Trophoblast cell (in vitro differentiated cells and primary cell): Measurements from ENCODE around the gene FRMD5.

Experiments used
- DNase-seq, 2 donors: peaks; one replicate each; pipeline ENCODE4 v3.0.0-alpha.2; 2016
- H2AFZ ChIP-seq: 2 replicates; pipeline ENCODE4 v1.6.1; 2013; ENCODE audit warnings: low read length, moderate library complexity, mild to moderate bottlenecking; ENCODE audit not compliant: insufficient read depth, poor library complexity
- H2AK5ac ChIP-seq: 2 replicates; pipeline ENCODE4 v1.6.1; 2013; ENCODE audit warnings: mild to moderate bottlenecking, low read length
- H2BK120ac ChIP-seq: 2 replicates; pipeline ENCODE4 v1.6.1; 2013; ENCODE audit warnings: low read length, mild to moderate bottlenecking, moderate library complexity; ENCODE audit not compliant: insufficient read depth, poor library complexity
- H2BK12ac ChIP-seq: 2 replicates; pipeline ENCODE4 v1.6.1; 2013; ENCODE audit warnings: mild to moderate bottlenecking, low read length, moderate library complexity
- H2BK5ac ChIP-seq: 2 replicates; pipeline ENCODE4 v1.6.1; 2013; ENCODE audit warnings: low read length, low read depth, moderate library complexity, mild to moderate bottlenecking; ENCODE audit not compliant: poor library complexity
- H3K14ac ChIP-seq: 2 replicates; pipeline ENCODE4 v1.6.1; 2013; ENCODE audit warnings: mild to moderate bottlenecking, low read length
- H3K18ac ChIP-seq: 2 replicates; pipeline ENCODE4 v1.6.1; 2013; ENCODE audit warnings: mild to moderate bottlenecking, low read length
- H3K23ac ChIP-seq: 2 replicates; pipeline ENCODE4 v1.6.1; 2013; ENCODE audit warnings: low read length
- H3K27ac ChIP-seq: 2 replicates; pipeline ENCODE4 v1.5.1; 2013; ENCODE audit warnings: low read depth, mild to moderate bottlenecking, inconsistent platforms, low read length, moderate library complexity
- H3K27me3 ChIP-seq: 2 replicates; pipeline ENCODE4 v1.6.1; 2013; ENCODE audit warnings: inconsistent platforms, mild to moderate bottlenecking, low read length, moderate library complexity; ENCODE audit not compliant: insufficient read depth
- H3K36me3 ChIP-seq, 2 experiments: 1 replicate in 1 of 2; 2 replicates in 1 of 2; pipeline ENCODE4 v1.6.1; 2013; ENCODE audit warnings: low read length in 2 of 2, mild to moderate bottlenecking in 2 of 2, moderate library complexity in 1 of 2; ENCODE audit not compliant: insufficient read depth in 2 of 2, control insufficient read depth in 1 of 2
- H3K4ac ChIP-seq: 2 replicates; pipeline ENCODE4 v1.6.1; 2013; ENCODE audit warnings: low read depth, mild to moderate bottlenecking, low read length, moderate library complexity
- H3K4me1 ChIP-seq, 2 experiments: 1 replicate in 1 of 2; 2 replicates in 1 of 2; pipeline ENCODE4 v1.6.1; 2013; ENCODE audit warnings: low read length in 2 of 2, mild to moderate bottlenecking in 2 of 2, moderate library complexity in 1 of 2; ENCODE audit not compliant: insufficient read depth in 2 of 2, control insufficient read depth in 1 of 2
- H3K4me2 ChIP-seq: 2 replicates; pipeline ENCODE4 v1.6.1; 2013; ENCODE audit warnings: inconsistent platforms, mild to moderate bottlenecking, low read length, moderate library complexity
- H3K4me3 ChIP-seq: 2 replicates; pipeline ENCODE4 v1.5.1; 2013; ENCODE audit warnings: mild to moderate bottlenecking, low read depth, low read length, inconsistent platforms
- H3K79me1 ChIP-seq: one replicate; pipeline ENCODE4 v1.6.1; 2013; ENCODE audit warnings: low read length
- H3K79me2 ChIP-seq: 2 replicates; pipeline ENCODE4 v1.6.1; 2013; ENCODE audit warnings: low read length, mild to moderate bottlenecking; ENCODE audit not compliant: control insufficient read depth, insufficient read depth, poor library complexity
- H3K9ac ChIP-seq: 2 replicates; pipeline ENCODE4 v1.6.1; 2013; ENCODE audit warnings: mild to moderate bottlenecking, low read length
- H3K9me3 ChIP-seq: 2 replicates; pipeline ENCODE4 v1.6.1; 2013; ENCODE audit warnings: low read depth, mild to moderate bottlenecking, control low read depth, inconsistent platforms, low read length; ENCODE audit not compliant: insufficient read depth
- H4K12ac ChIP-seq: 2 replicates; pipeline ENCODE4 v1.6.1; 2013; ENCODE audit warnings: low read depth, mild to moderate bottlenecking, low read length, moderate library complexity
- H4K8ac ChIP-seq: 2 replicates; pipeline ENCODE4 v1.6.1; 2013; ENCODE audit warnings: low read depth, mild to moderate bottlenecking, low read length, moderate library complexity
- H4K91ac ChIP-seq: one replicate; pipeline ENCODE4 v1.6.1; 2013; ENCODE audit warnings: low read depth, mild to moderate bottlenecking, low read length, moderate library complexity
- WGBS: extraction: QIAGEN DNeasy Blood & Tissue Kit; methylation state at CpG from one replicate; pipeline ENCODE4 v1.1.7; 2013; ENCODE audit warnings: missing lambda C conversion rate; ENCODE audit not compliant: insufficient read length, insufficient coverage; ENCODE audit errors: extremely low coverage; 5-methylcytosine and 5-hydroxymethylcytosine counted together

Gene FRMD5

DNA sequence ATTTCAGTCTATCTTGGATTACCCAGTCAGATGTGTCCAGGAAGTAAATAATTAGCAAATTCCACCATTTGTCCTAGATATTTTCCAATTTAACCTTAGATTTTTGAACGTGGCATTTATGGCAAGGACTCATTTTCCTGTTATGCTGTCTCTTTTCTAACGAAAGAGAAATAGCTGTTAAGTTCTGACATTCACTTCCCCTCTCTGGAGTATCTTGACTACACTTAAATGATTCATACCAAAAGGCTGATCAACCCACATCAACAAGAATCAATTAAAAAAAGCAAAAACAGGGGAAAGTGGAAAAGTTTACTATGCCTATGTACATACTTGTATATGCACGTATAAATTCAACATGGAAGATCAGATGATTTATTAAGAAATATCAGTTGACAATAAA lies 149.9 kb downstream of the FRMD5 start:
- Histone ChIP-seq H3K27me3 (no peaks in the 10 kb centered on the region), H3K23ac (no peak overlapping the region), H3K4ac (no peak overlapping the region), H4K91ac (no peak overlapping the region), H4K12ac (no peak overlapping the region), H3K18ac (no peak overlapping the region), H3K4me2 (no peak overlapping the region), H3K14ac (no peak overlapping the region), H3K4me3 (no peak overlapping the region), H3K9ac (no peak overlapping the region), H3K36me3 (no peaks in the 10 kb centered on the region), H3K27ac (no peak overlapping the region), H4K8ac (no peak overlapping the region), H3K4me1 (no peaks in the 10 kb centered on the region), H2BK12ac (no peak overlapping the region), H2BK5ac (no peak overlapping the region), H3K79me2 (no peaks in the 10 kb centered on the region), H2BK120ac (no peak overlapping the region), H2AFZ (no peak overlapping the region), H3K79me1 (no peaks in the 10 kb centered on the region), H3K9me3 (no peaks in the 10 kb centered on the region), H2AK5ac (no peak overlapping the region)
- no CpG with 5 or more reads among the region's 3 CpGs for WGBS
- DNase-seq, result no peak

DNA sequence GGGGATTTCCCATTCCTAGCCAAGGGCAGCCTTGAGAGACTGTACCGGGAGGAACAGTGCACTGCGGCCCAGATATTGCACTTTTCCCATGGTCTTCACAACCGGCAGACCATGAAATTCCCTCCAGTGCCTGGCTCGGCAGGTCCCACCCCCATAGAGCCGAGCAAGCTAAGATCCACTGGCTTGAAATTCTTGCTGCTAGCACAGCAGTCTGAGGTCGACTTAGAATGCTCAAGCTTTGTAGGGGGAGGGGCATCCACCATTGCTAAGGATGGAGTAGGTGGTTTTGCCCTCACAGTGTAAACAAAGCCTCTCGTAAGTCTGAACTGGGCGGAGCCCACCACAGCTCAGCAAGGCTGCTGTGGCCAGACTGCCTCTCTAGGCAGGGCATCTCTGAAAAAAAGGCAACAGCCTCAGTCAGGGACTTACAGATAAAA lies 156.3 kb downstream of the FRMD5 start:
- WGBS, result no CpG with 5 or more reads among the region's 8 CpGs
- DNase-seq, result no peak
- no peak overlapping the region for H2AK5ac ChIP-seq

DNA sequence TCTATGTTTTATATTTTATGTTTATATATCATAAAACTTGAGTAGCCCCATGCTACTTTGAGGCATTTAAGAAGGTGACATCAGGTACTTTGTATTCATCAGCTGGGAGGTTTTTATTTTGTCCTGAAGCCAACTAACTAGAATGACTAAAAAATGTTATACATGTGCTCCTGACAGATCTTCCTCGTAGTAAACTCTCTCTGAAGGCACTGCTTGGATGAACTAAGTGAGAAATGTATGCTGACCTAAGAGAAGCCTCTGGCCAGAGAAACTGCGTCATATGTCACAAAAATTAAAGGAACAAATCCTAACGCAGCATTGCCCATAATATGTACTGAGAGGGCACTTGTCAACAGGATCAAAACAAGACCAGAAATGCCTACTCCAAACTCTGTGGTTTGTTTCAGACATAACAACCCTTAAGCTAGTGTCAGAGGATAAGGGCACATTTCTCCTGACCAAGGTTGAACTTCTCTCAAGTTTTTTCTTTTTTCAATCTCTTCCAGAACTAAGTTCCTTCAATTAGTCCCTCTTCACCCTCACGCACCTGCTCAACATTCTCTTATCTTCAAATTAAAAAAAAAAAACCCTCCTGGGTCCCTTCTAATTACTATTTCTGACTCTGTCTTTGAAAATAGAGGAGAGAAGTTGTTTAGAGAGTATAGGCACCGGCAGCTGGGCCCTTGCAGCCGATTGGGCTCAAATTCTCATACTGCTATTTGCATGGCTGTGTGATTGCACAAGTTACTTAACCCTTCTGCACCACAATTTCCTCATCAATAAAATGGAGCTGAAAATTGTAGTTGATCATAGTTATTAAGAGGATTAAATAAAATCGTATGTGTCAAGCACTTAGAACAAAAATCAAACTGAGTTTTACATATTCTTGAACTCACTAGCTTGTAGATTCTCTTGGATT lies 159.0 kb downstream of the FRMD5 start:
- Histone ChIP-seq H3K4me3 (no peak overlapping the region), H3K27me3 (no peaks in the 10 kb centered on the region), H2BK5ac (no peak overlapping the region), H4K12ac (no peak overlapping the region), H3K14ac (no peak overlapping the region), H3K79me1 (no peaks in the 10 kb centered on the region), H2BK120ac (no peak overlapping the region), H3K4me2 (no peak overlapping the region), H2AK5ac (no peak overlapping the region), H2AFZ (no peak overlapping the region), H3K9ac (no peak overlapping the region), H3K36me3 (no peaks in the 10 kb centered on the region), H4K91ac (no peak overlapping the region), H3K9me3 (no peaks in the 10 kb centered on the region), H4K8ac (no peak overlapping the region), H2BK12ac (no peak overlapping the region), H3K18ac (no peak overlapping the region), H3K23ac (no peak overlapping the region), H3K4me1 (no peaks in the 10 kb centered on the region), H3K27ac (no peak overlapping the region), H3K4ac (no peak overlapping the region), H3K79me2 (no peaks in the 10 kb centered on the region)
- no peak for DNase-seq
- 100% methylated on average over 1 of the region's 7 CpGs for WGBS

More for the DNA sequence above, 156.3 kb downstream of the FRMD5 start:
- Histone ChIP-seq H2BK12ac (no peak overlapping the region), H2AFZ (no peak overlapping the region), H2BK5ac (no peak overlapping the region), H3K4me3 (no peak overlapping the region), H3K4me2 (no peak overlapping the region), H3K27me3 (no peaks in the 10 kb centered on the region), H3K18ac (no peak overlapping the region), H3K36me3 (no peaks in the 10 kb centered on the region), H3K79me1 (no peaks in the 10 kb centered on the region), H2BK120ac (no peak overlapping the region), H4K8ac (no peak overlapping the region), H4K91ac (no peak overlapping the region), H3K9me3 (no peaks in the 10 kb centered on the region), H4K12ac (no peak overlapping the region), H3K23ac (no peak overlapping the region), H3K4me1 (no peaks in the 10 kb centered on the region), H3K27ac (no peak overlapping the region), H3K4ac (no peak overlapping the region), H3K9ac (no peak overlapping the region), H3K14ac (no peak overlapping the region), H3K79me2 (no peaks in the 10 kb centered on the region)

DNA sequence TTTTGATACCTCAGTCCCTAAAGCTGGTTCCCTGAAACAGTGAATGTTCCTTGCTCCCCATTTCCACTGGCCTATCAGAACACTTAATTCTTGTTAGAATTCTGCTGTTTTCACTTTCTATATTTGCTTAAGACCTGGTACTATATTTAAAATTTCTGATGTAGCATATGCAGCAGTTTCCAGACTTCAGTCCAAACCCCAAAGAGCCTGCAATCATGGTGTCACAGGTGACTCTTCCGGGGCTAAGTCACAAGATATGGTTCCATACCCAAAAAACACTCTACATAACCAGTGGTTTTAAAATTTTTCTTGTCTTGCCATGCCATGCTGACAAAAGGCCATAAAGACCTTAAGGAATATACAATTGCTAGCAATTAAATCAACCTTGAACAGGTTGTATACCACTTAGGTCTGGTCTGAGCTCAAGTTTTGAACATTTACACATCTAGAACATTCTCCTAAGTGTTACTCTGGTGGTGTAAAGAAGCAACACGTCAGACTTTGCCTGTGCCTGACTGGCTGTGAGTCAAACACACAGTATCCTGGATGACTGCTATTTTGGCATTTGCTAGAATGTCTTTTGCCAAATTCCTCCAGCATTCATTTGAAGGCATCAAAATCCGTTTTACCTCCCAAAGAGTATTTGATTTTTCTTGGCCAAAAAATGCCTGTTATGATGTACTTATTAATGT lies 160.0 kb downstream of the FRMD5 start:
- no CpG with 5 or more reads among the region's 3 CpGs for WGBS
- H3K36me3 ChIP-seq, result no peaks in the 10 kb centered on the region
- no peak overlapping the region for H4K12ac ChIP-seq
- H2BK5ac ChIP-seq, result no peak overlapping the region
- no peak overlapping the region for H2AK5ac ChIP-seq
- no peak overlapping the region for H3K4ac ChIP-seq
- no peaks in the 10 kb centered on the region for H3K79me2 ChIP-seq
- no peak overlapping the region for H2AFZ ChIP-seq
- no peak overlapping the region for H3K14ac ChIP-seq
- no peak overlapping the region for H3K18ac ChIP-seq
- no peak overlapping the region for H3K4me3 ChIP-seq
- H4K91ac ChIP-seq, result no peak overlapping the region
- H2BK120ac ChIP-seq, result no peak overlapping the region
- no peaks in the 10 kb centered on the region for H3K27me3 ChIP-seq
- no peak overlapping the region for H3K27ac ChIP-seq
- H2BK12ac ChIP-seq, result no peak overlapping the region
- H3K23ac ChIP-seq, result no peak overlapping the region
- no peaks in the 10 kb centered on the region for H3K9me3 ChIP-seq
- no peaks in the 10 kb centered on the region for H3K79me1 ChIP-seq
- no peak for DNase-seq
- H3K9ac ChIP-seq, result no peak overlapping the region
- H4K8ac ChIP-seq, result no peak overlapping the region
- no peaks in the 10 kb centered on the region for H3K4me1 ChIP-seq
- no peak overlapping the region for H3K4me2 ChIP-seq
